Heart left ventricle (tissue), 16 donors: ENCODE results near the gene SLC12A5. TPM values are rescaled to one million over a fixed set of nuclear protein-coding genes. Genes with fewer than 3 reads are reported as not detected.

Experiments
- ATAC-seq, 4 donors: fragments of 200-7000 bp; cut with Tn5 transposase; one replicate each; pipeline ENCODE4 v1.9.1; 2020 to 2022; ENCODE audit warnings: moderate library complexity in 4 of 4, mild to moderate bottlenecking in 3 of 4, moderate number of reproducible peaks in 1 of 4
- DNase-seq, 5 donors: peaks; one replicate each; pipeline ENCODE4 v3.0.0-alpha.2; 2020
- H3K27ac ChIP-seq, 12 donors: fragments of 200-600 bp; sonication (generic) in 4 of 12; one replicate each; pipeline versions ENCODE4 v1.5.0 to v1.8.0; 2016 to 2022; ENCODE audit warnings: mild to moderate bottlenecking in 2 of 12
- H3K27me3 ChIP-seq, 9 donors: fragments of 200-600 bp; sonication (generic) in 2 of 9; one replicate each; pipeline versions ENCODE4 v1.5.1 to v1.8.0; 2016 to 2022; ENCODE audit warnings: mild to moderate bottlenecking in 3 of 9
- H3K36me3 ChIP-seq, 9 donors: fragments of 200-600 bp; sonication (generic) in 2 of 9; one replicate each; pipeline versions ENCODE4 v1.5.0 to v1.8.0; 2018 to 2022; ENCODE audit warnings: mild to moderate bottlenecking in 2 of 9
- H3K4me1 ChIP-seq, 12 donors: fragments of 200-600 bp; sonication (generic) in 4 of 12; one replicate each; pipeline versions ENCODE4 v1.5.0 to v1.8.0; 2016 to 2022; ENCODE audit warnings: mild to moderate bottlenecking in 3 of 12
- H3K4me3 ChIP-seq, 12 donors: fragments of 200-600 bp; sonication (generic) in 4 of 12; one replicate each; pipeline versions ENCODE4 v1.5.0 to v1.8.0; 2017 to 2022; ENCODE audit warnings: mild to moderate bottlenecking in 9 of 12, moderate library complexity in 4 of 12
- H3K9me3 ChIP-seq, 12 donors: fragments of 200-600 bp; sonication (generic) in 4 of 12; one replicate each; pipeline versions ENCODE4 v1.5.0 to v1.8.0; 2016 to 2022; ENCODE audit warnings: mild to moderate bottlenecking in 1 of 12
- CTCF ChIP-seq, 12 donors: fragments of 200-600 bp; sonication (generic) in 4 of 12; IDR thresholded peaks; one replicate each; pipeline versions ENCODE4 v1.5.0 to v1.8.0; 2018 to 2022; ENCODE audit warnings: antibody characterized with exemption in 12 of 12, mild to moderate bottlenecking in 5 of 12
- POLR2A ChIP-seq, 2 donors: fragments of 450-650 bp; IDR thresholded peaks; one replicate each; pipeline ENCODE4 v1.6.1; 2017; ENCODE audit warnings: antibody characterized with exemption in 2 of 2, mild to moderate bottlenecking in 2 of 2, moderate library complexity in 2 of 2
- WGBS, 4 donors: extraction: QIAGEN DNeasy Blood & Tissue Kit in 2 of 4; methylation state at CpG; one replicate each; pipeline versions ENCODE4 v1.1.5 to v1.1.7; 2013 to 2018; 5-methylcytosine and 5-hydroxymethylcytosine counted together
- intact Hi-C, 10 donors: fragments of 100-400 bp; cut with DNase I; formaldehyde crosslinking; loops; one replicate each; pipeline versions ENCODE4 v1.11.1 to v1.14.2; 2022
- polyA plus RNA-seq, 2 donors: library from polyadenylated mRNA; stranded (reverse); fragments of 200-250 nt; gene quantifications; one replicate each; pipeline ENCODE4 v1.2.3, GENCODE V29; 2013
- total RNA-seq, 9 donors: library from RNA; depleted of rRNA in 2 of 9; stranded (reverse); fragments of >200 nt in 2 of 9; fragmentation: NEBNext Ultra II Directional in 3 of 9; extraction: Animal tissue kit (Norgen Biotek cat#: 25700) in 3 of 9; gene quantifications; one replicate each; pipeline versions ENCODE4 v1.1.0 to v1.2.4, GENCODE V29; 2016 to 2023
- donor health status: ischemic (EF 13 %, LVEDD 7.1; RV severe dilation, severe dysfunction).
- donor health status: healthy with polysubstance abuse.
- donor health status: DM: no; HTN: yes; CAD: no.
- donor health status: DM: no; HTN: no; CAD: no.
- donor health status: ischemic (EF 25% LVEDD 6.9; RV normal size, moderate dysfunction).
- donor health status: ischemic (EF 25% LVEDD 5.7; RV mildly dilated, moderate dysfunction).
- donor health status: healthy.
- donor health status: DM: yes; HTN: yes; CAD: no.
- donor health status: ischemic (EF 35%, LVEDD 5.7; RV mildly dilated, moderate dysfunction).
- donor health status: nonischemic (EF 11% LVEDD 7.7; RV severe dilation, severe dysfunction).
- donor health status: DM: yes; HTN: yes; CAD: no.
- donor health status: PGD.
- donor health status: ischemic (EF 29% LVEDD 5.4; RV normal size, mild dysfunction).
- donor health status: nonischemic (EF 23%, LVEDD 6.1; RV moderate dilation, normal function).

SLC12A5 gene
- total and polyA plus RNA-seq, 11 donors = 0.73 to 1.7 (median 1.2) TPM; not detected in 8

- no peaks in the 10 kb centered on the region for H3K9me3 ChIP-seq
- DNase-seq (no peak), ATAC-seq (no peak)
- no peak overlapping the region for H3K4me3 ChIP-seq
- H3K27ac ChIP-seq = no peak overlapping the region
- peaks cover 0 to 19% (median 6%) of the 10 kb centered on the region in 12 donors for H3K4me1 ChIP-seq
- TF ChIP-seq POLR2A (IDR thresholded peaks at IDR 0.05) = no peak
- no peak for TF ChIP-seq CTCF (IDR thresholded peaks at IDR 0.05)
- 95 to 98% (median 96%) methylated on average over 3 of the region's 3 CpGs for WGBS, 4 donors
- H3K36me3 ChIP-seq = peaks cover 8 to 100% (median 94%) of the 10 kb centered on the region in 9 donors
- no peaks in the 10 kb centered on the region for H3K27me3 ChIP-seq
- intact Hi-C loops = no loop called here
These were observed 36.7 kb downstream of the SLC12A5 start for GRCh38 chr20:46065691-46066090.

- Histone ChIP-seq H3K9me3 (no peaks in the 10 kb centered on the region), H3K4me1 (peaks cover 0 to 12% (median 0%) of the 10 kb centered on the region in 12 donors), H3K27me3 (no peaks in the 10 kb centered on the region), H3K4me3 (no peak overlapping the region), H3K36me3 (peaks cover 5 to 82% (median 68%) of the 10 kb centered on the region in 9 donors), H3K27ac (no peak overlapping the region)
- WGBS, 4 donors = 94 to 96% (median 94%) methylated on average over 20 of the region's 20 CpGs
- intact Hi-C loops = loop anchor here in 1 of 10 donors (10.0 kb wide), 1 partner anchor 46 kb away; the partner anchor contains the start of gene SLC12A5
- TF ChIP-seq POLR2A (IDR thresholded peaks at IDR 0.05) = no peak
- no peak for TF ChIP-seq CTCF (IDR thresholded peaks at IDR 0.05)
- DNase-seq (no peak), ATAC-seq (no peak)
These were observed 41.3 kb downstream of the SLC12A5 start for GRCh38 chr20:46070215-46070900.

- Histone ChIP-seq H3K27ac (no peak overlapping the region), H3K4me3 (no peak overlapping the region), H3K36me3 (peaks cover 2 to 76% (median 66%) of the 10 kb centered on the region in 9 donors), H3K4me1 (peaks cover 0 to 12% (median 0%) of the 10 kb centered on the region in 12 donors), H3K9me3 (no peaks in the 10 kb centered on the region), H3K27me3 (no peaks in the 10 kb centered on the region)
- DNase-seq (no peak), ATAC-seq (no peak)
- no peak for TF ChIP-seq CTCF (IDR thresholded peaks at IDR 0.05)
- TF ChIP-seq POLR2A (IDR thresholded peaks at IDR 0.05) = no peak
- intact Hi-C loops = loop anchor here in 1 of 10 donors (10.0 kb wide), 1 partner anchor 47 kb away; the partner anchor contains the start of gene SLC12A5
- 93 to 95% (median 94%) methylated on average over 3 of the region's 3 CpGs for WGBS, 4 donors
These were observed 42.6 kb downstream of the SLC12A5 start for GRCh38 chr20:46071573-46071972.

- H3K9me3 ChIP-seq = no peaks in the 10 kb centered on the region
- H3K27me3 ChIP-seq = no peaks in the 10 kb centered on the region
- 89 to 92% (median 92%) methylated on average over 4 of the region's 4 CpGs for WGBS, 4 donors
- no peak for DNase-seq
- H3K4me3 ChIP-seq = no peak overlapping the region
- no peak overlapping the region for H3K27ac ChIP-seq
- TF ChIP-seq CTCF (IDR thresholded peaks at IDR 0.05) (no peak), POLR2A (IDR thresholded peaks at IDR 0.05) (no peak)
- no peak for ATAC-seq
- peaks cover 0 to 76% (median 61%) of the 10 kb centered on the region in 9 donors for H3K36me3 ChIP-seq
- intact Hi-C loops = loop anchor here in 1 of 10 donors (10.0 kb wide), 1 partner anchor 48 kb away; the partner anchor contains the start of gene SLC12A5
- H3K4me1 ChIP-seq = peaks cover 0 to 12% (median 0%) of the 10 kb centered on the region in 12 donors
These were observed 44.0 kb downstream of the SLC12A5 start for GRCh38 chr20:46073024-46073423.
